Measurements from ENCODE around the gene VILL. TPM values are rescaled to one million over a fixed set of nuclear protein-coding genes. Genes with fewer than 3 reads are reported as not detected.

The VILL gene
- total RNA-seq, 1 donor from 2014 or later, result 4.3 TPM

DNA sequence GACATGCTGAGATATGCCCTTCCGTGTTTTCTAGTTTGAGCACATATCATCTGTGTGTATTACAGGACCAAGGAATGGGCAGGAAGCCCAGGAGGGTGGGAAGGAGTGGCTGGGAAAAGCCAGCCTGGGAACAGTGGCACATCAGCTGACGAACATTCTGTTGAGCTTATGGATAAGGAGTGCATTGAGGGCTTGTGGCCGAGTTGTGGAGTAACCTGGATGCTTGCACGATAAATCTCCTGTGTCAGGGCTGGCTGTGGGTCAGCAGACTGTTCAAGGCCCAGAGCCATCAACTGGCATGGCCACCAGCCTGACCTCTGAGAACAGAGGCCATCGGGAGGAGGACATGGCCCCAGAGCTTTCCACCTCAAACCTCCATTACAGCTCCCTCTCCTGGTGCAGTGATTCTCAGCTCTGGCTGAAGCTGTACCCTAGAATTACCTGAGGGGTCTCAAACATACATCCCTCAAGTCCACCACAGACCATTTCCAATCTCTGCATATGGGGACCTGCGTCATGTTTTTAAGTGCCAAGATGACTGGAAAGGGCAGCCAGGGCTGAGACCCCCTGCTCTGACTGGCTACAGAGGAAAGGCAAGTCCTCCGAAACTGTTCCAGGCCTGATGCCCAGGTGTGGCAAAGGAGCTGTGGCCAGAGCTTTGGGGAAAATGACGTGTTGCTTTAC lies 4.8 kb upstream of the VILL start:
- DNase-seq (ENCODE audit: low spot score), result peak; percentile 72

DNA sequence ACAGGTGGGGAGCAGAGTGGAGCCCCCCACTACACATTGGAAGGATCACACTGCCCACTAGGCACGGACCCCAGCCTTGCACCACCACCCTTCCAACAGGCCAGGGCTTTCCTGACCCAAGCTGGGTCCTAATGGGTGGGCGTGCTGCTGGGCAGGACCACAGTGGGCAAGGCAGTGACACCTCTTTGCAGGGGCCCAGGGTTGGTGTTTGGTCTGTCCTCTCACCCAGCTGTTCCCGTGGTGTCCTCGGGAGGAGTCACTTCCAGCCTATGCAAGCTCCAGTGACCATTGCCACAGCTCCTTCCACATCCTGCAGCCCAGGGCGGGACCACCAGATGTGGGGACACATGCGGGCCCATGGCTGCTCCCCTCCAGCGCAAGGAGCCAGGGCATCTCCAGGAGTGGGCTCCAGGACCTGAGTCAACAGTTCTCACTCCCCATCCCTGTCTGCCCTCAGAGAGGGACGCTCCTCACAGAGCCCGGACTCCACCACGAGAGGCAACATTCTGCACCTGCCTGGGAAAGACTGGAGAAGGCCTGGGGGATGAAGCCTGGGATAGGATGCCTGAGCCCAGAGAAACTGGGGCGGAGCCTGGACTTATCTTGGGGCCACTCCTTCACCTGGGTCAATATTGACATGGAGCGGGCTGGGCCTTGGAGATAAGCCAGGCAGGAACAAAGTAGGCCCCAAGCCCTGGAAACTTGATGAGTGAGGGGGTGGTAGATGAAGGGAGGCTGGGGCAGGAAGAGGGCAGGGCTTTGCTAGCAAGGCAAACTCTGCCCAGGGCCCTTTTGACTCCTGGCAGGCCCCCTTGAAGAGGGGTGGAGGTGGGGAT lies 3.9 kb upstream of the VILL start:
- peak; percentile 85 for DNase-seq (ENCODE audit: low spot score)

DNA sequence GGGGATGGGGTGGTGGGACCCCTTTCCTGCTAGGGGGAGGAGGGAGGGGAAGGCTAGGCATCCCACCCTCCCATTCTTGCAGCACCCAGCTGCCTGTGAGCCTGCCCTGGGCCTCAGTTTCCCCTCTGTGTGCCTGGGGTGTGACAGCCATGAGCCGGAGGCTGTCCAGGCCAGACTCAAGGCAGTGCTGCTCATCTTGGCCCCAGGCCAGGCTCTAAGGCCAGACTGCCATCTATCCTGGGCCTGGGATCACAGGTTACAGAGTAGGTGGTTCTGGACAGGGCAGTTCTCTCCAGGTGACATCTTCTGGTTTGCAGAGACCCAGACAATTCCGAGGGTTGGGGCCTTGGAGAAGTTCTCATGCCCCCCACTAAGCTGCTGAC lies 3.3 kb upstream of the VILL start:
- DNase-seq (ENCODE audit: low spot score), result peak; percentile 77

- DNase-seq (ENCODE audit: low spot score), result peak; percentile 77
Observed at GRCh38 chr3:37987751-37988179, 2.8 kb upstream of the VILL start.

DNA sequence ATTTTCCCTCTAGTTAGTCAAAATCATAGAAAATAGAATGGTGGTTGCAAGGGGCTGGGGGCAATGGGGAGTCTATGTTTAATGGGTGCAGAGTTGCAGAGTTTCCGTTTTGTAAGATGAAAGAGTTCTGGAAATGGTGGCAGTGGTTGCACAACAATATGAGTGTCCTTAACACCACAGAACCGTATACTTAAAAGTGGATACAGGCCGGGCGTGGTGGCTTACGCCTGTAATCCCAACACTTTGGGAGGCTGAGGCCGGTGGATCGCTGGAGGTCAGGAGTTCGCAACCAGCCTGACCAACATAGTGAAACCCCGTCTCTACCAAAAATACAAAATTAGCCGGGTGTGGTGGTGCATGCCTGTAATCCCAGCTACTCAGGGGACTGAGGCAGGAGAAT lies 2.2 kb upstream of the VILL start:
- peak; percentile 53 for DNase-seq (ENCODE audit: low spot score)

DNA sequence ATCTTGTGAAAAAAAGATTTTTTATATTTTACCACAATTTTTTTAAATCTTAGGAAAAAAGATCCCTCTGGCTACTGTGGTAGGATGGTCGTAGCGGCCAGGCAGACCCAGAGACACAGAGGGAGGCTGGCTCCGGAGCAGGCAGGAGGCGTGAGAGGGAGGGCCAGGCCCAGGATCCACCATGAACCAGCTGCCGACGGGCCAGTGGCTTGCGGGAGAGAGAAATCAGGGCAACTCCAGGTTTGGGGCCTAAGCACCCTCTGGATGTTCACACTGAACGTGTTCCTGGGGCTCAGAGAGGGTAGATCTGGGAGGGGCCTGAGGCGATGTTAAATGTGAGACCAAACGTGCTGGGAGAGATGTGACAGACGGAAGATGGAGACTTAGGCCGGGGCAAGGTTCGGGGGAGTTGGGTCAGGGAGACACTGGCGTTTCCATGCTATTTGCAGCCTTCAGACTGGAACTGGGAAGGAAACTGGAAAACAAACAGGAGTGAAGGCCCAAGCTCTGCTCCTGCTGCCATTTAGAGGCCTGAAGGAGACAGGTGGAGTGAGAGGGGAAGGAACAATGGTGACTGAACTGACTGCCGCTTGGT lies 1.6 kb upstream of the VILL start:
- peak; percentile 79 for DNase-seq (ENCODE audit: low spot score)

- peak; percentile 59 for DNase-seq (ENCODE audit: low spot score)
Observed at GRCh38 chr3:37989821-37990480, 635 bp upstream of the VILL start.

DNA sequence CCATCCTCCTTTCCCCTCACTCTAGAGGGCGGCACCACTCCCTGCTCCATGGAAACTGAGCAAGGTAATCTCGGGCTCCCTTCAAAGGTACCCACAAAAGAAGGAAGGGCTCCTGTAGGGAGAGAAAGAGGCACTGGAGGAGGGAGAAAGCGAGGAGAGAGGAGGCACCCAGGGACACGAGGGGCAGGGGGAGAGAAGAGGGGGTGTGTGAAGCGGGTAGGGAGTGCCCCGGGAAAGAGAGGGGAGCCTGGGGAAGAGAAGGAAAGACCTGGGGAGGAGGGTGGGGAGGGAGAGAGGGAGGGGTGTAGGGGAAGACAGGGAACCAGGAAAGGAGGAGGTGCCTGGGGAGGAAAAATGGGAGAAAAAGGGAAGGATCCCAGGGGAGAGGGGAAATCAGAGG lies 523 bp downstream of the VILL start:
- DNase-seq (ENCODE audit: low spot score), result peak; percentile 9

DNA sequence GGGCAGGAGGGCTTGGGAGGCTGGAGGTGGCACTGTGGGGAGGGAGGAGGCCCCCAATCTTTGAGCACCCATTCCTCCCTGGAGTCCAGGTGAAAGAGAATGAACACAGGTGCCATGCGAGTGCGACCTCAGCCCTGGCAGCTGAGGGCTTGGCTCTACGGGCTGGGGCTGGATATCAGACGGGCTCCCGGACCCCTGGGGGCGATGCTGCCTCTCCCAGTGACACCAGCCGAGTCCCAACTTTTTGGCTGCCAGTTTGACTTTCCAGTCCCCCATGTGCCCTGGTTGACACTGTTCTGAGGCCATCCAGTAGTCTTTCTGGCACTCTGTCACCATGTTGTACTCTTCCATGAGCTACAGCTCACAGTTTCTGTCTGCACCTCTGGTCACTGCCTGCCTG lies 1.2 kb downstream of the VILL start:
- DNase-seq (ENCODE audit: low spot score), result peak; percentile 88

GRCh38 chr3:37992271-37993066 lies 1.9 kb downstream of the VILL start:
- no peak for DNase-seq (ENCODE audit: low spot score)

DNA sequence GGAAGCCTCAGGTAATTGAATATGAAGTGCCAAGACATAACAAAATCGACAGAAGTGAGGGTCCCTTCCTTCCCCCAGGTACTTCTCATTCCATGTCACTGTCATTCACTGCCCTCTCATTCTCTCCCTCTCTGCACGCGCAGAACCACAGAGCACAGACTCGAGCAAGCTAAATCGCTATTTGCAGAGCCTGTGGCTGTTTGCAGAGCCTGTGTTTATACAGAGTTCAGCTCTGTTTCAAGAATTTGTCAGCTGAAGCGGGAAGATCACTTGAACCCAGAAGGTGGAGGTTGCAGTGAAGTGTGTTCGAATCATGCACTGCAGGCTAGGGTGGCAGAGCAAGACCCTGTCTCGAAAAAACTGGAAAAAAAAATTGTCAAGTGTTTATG lies 2.5 kb downstream of the VILL start:
- DNase-seq (ENCODE audit: low spot score), result no peak

DNA sequence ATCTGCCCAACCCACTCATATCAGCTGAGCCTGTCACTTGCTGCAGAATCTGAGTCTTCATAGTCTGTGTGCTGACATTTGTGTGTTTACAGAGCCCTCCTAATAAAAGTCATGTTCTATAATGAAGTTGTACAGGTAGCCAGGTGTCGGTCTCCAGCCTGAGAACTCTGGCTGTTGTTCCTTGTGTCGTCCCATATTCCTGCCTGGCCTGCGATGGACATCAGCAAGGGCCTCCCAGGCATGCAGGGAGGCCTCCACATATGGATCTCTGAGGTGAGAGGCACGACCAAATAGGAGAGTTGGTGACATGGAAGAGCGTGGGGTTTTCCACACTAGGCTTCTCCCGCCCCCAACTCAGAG lies 2.9 kb downstream of the VILL start:
- no peak for DNase-seq (ENCODE audit: low spot score)

DNA sequence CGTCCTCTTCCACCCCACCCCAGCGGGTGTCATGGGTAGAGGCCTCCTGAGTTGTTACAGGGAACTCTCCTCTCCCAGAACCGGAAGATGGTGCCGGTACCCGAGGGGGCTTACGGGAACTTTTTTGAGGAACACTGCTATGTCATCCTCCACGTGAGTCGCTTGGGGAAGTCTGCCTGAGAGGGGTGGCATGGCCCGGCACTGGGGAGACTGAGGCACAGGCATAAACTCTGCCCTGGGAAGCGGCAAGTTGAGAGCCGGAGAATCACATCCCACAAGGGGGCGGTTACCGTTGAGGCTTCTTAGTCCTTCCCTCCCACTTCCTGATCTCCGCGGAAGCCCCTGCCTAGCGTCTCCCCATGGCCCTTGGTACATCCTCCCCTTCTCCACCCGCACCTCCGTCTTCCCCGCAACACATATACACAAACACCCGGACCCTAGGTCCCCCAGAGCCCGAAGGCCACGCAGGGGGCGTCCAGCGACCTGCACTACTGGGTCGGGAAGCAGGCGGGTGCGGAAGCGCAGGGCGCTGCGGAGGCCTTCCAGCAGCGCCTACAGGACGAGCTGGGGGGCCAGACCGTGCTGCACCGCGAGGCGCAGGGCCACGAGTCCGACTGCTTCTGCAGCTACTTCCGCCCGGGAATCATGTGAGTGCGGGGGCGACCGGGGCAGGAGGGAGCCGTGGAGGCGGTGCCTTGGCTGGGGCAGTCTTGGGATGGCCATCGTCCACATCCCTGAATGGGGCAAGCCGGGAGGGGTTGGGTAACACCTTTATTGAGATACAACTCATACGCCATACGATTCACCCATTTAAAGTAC lies 3.4 kb downstream of the VILL start:
- DNase-seq (ENCODE audit: low spot score), result peak; percentile 96

GRCh38 chr3:37994639-37994972 lies 4.0 kb downstream of the VILL start:
- no peak for DNase-seq (ENCODE audit: low spot score)

GRCh38 chr3:37995652-37996641 lies 5.4 kb downstream of the VILL start:
- no peak for DNase-seq (ENCODE audit: low spot score)

- DNase-seq (ENCODE audit: low spot score), result no peak
Observed at GRCh38 chr3:37996785-37997301, 6.3 kb downstream of the VILL start.

DNA sequence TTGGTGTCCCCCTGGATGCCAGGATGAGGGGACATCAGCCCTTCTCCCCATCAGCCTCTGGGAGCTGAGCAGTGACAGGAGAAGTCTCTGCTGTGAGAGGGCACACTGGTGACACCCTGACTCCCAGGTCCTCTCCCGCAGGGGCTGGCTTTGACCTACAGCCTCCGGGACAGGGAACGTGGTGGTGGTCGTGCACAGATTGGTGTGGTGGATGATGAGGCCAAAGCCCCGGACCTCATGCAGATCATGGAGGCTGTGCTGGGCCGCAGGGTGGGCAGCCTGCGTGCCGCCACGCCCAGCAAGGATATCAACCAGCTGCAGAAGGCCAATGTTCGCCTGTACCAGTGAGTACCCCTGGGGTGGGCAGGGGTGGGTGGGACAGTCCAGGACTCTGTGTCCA lies 6.8 kb downstream of the VILL start:
- no peak for DNase-seq (ENCODE audit: low spot score)

- DNase-seq (ENCODE audit: low spot score), result no peak
Observed at GRCh38 chr3:37997791-37998370, 7.3 kb downstream of the VILL start.

All from mesenteric fat pad (tissue), 1 donor.